Colonic mucosa (tissue), 4 donors: ENCODE results near the gene ZNF133. TPM values are rescaled to one million over a fixed set of nuclear protein-coding genes. Genes with fewer than 3 reads are reported as not detected.
"Not testable (repeated sequence)": the region's sequence is repeated elsewhere in the genome, so short reads cannot be mapped to it uniquely, and the experiment has no call there.

Experiments
- DNase-seq: peaks from one replicate; pipeline ENCODE4 v3.0.0-alpha.2; 2020
- H3K27ac ChIP-seq: fragments of 200-600 bp; one replicate; pipeline ENCODE4 v1.8.0; 2021
- H3K27me3 ChIP-seq: fragments of 200-600 bp; one replicate; pipeline ENCODE4 v1.8.0; 2021
- H3K36me3 ChIP-seq: fragments of 200-600 bp; one replicate; pipeline ENCODE4 v1.8.0; 2021
- H3K4me1 ChIP-seq: fragments of 200-600 bp; one replicate; pipeline ENCODE4 v1.8.0; 2021; ENCODE audit warnings: mild to moderate bottlenecking
- H3K4me3 ChIP-seq: fragments of 200-600 bp; one replicate; pipeline ENCODE4 v1.8.0; 2021
- H3K9ac ChIP-seq, 2 donors: one replicate each; pipeline ENCODE4 v1.7.0; 2013; ENCODE audit warnings: control low read depth in 2 of 2, low read depth in 2 of 2, low read length in 2 of 2
- H3K9me3 ChIP-seq: fragments of 200-600 bp; one replicate; pipeline ENCODE4 v1.8.0; 2021
- CTCF ChIP-seq: fragments of 200-600 bp; IDR thresholded peaks from one replicate; pipeline ENCODE4 v1.8.0; 2022; ENCODE audit warnings: antibody characterized with exemption, mild to moderate bottlenecking
- intact Hi-C: fragments of 100-400 bp; cut with DNase I; formaldehyde crosslinking; loops from one replicate; pipeline ENCODE4 v1.14.1; 2022
- total RNA-seq, 2 donors: library from RNA; stranded (reverse); fragmentation: NEBNext Ultra II Directional in 1 of 2; extraction: Animal tissue kit (Norgen Biotek cat#: 25700) in 1 of 2; gene quantifications; one replicate each; pipeline ENCODE4 v1.2.1, GENCODE V29; 2021
- donor health status: healthy.
- donor health status: DM: no; HTN: no; CAD: no.
- donor health status: DM: no; HTN: no; CAD: no.

ZNF133 gene
- total RNA-seq, 2 donors from 2014 or later, result 7.4 to 10.9 TPM

- Histone ChIP-seq H3K4me3 (no peak overlapping the region), H3K9me3 (no peaks in the 10 kb centered on the region), H3K27me3 (no peaks in the 10 kb centered on the region), H3K9ac (no peak overlapping the region), H3K27ac (no peak overlapping the region), H3K4me1 (no peaks in the 10 kb centered on the region), H3K36me3 (no peaks in the 10 kb centered on the region)
- no peak for DNase-seq
- TF ChIP-seq CTCF, result no peak
- intact Hi-C loops, result no loop called here
Observed at GRCh38 chr20:18324596-18325089, 36.3 kb downstream of the ZNF133 start.

DNA sequence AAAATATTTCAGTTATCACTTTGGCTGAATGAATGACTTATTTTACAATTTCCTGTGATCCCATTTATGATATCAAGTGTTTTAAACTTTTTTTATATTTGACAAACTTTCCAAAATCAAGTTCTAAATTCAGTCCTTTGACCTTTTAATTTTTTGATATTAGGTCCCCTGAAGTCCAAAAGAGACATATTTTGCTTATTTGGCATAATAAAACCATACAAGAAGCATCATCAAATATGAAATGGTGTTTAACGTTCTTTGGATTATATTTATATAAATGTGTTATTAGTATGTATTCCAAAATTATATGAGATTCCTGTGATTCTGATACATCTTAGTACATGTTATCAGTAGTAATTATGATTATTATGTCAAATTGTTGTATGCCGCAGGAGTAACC lies 38.7 kb downstream of the ZNF133 start:
- DNase-seq, result no peak
- H3K27me3 ChIP-seq, result no peaks in the 10 kb centered on the region
- TF ChIP-seq CTCF, result no peak
- no peaks in the 10 kb centered on the region for H3K36me3 ChIP-seq
- no peak overlapping the region for H3K4me3 ChIP-seq
- intact Hi-C loops, result no loop called here
- H3K9me3 ChIP-seq, result no peaks in the 10 kb centered on the region
- no peaks in the 10 kb centered on the region for H3K4me1 ChIP-seq
- no peak overlapping the region for H3K9ac ChIP-seq
- no peak overlapping the region for H3K27ac ChIP-seq

DNA sequence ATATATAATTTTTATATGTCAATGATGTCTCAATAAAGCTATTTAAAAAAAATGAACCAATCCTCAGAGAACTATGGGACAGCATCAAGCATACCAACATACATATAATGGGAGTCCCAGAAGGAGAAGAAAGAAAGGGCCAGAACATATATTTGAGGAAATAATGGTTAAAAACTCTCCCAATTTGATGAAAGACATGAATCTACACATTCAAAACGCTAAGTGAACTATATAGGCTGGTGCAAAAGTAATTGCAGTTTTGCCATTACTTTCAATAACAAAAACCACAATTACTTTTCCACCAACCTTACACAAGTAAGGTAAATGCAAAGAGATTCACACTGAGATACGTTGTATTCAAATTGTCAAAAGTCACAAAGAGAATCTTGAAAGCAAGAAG lies 43.4 kb downstream of the ZNF133 start:
- no peaks in the 10 kb centered on the region for H3K4me1 ChIP-seq
- no peaks in the 10 kb centered on the region for H3K27me3 ChIP-seq
- H3K36me3 ChIP-seq, result no peaks in the 10 kb centered on the region
- H3K4me3 ChIP-seq, result no peak overlapping the region
- no peak overlapping the region for H3K27ac ChIP-seq
- no peaks in the 10 kb centered on the region for H3K9me3 ChIP-seq
- DNase-seq, result no peak
- intact Hi-C loops, result no loop called here
- TF ChIP-seq CTCF, result no peak
- no peak overlapping the region for H3K9ac ChIP-seq

DNA sequence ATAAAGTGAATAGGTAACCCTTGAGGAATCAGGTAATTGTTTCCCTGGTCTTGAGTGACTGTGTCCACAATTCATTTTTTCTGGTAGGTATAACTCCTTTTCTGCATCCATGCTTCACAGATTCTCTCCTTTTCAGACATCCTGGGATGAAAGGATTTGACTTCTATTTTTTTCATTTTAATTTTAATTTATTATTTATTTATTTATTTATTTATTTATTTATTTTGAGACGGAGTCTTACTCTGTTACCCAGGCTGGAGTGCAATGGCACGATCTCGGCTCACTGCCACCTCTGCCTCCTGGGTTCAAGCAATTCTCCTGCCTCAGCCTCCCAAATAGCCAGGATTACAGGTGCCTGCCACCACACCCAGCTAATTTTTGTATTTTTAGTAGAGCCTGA lies 61.4 kb downstream of the ZNF133 start:
- H3K27ac ChIP-seq, DNase-seq, H3K9ac ChIP-seq, H3K4me3 ChIP-seq, H3K27me3 ChIP-seq, H3K4me1 ChIP-seq, H3K9me3 ChIP-seq, intact Hi-C loops, H3K36me3 ChIP-seq: not testable (repeated sequence)

- TF ChIP-seq CTCF, result no peak
- no peaks in the 10 kb centered on the region for H3K36me3 ChIP-seq
- H3K9me3 ChIP-seq, result no peaks in the 10 kb centered on the region
- H3K4me3 ChIP-seq, result no peak overlapping the region
- no peak overlapping the region for H3K27ac ChIP-seq
- intact Hi-C loops, result no loop called here
- H3K27me3 ChIP-seq, result no peaks in the 10 kb centered on the region
- H3K4me1 ChIP-seq, result no peaks in the 10 kb centered on the region
- no peak for DNase-seq
- no peak overlapping the region for H3K9ac ChIP-seq
Observed at GRCh38 chr20:18359854-18360253, 71.5 kb downstream of the ZNF133 start.

DNA sequence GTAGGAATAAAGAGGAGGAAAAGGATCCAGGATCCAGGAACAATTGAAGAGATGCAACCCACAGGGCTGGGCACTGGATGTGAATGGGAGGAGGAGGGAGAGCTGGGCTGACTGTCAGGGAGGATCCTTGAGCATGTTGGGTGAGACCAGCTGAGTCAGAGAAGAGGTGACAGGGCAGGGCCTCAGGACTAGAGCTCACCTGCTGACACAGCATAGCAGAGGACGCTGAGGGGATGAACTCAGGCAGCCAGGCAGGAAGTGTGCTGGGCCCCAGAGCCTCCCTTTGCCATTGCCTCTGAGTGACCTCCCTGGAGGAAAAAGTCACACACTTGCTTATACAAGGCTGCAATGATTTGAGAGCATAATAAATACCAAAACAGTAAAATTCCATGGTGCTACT lies 72.3 kb downstream of the ZNF133 start:
- Histone ChIP-seq H3K27ac (no peak overlapping the region), H3K27me3 (no peaks in the 10 kb centered on the region)
- intact Hi-C loops, result no loop called here

More for the DNA sequence above, 72.3 kb downstream of the ZNF133 start:
- no peak for DNase-seq
- Histone ChIP-seq H3K36me3 (no peaks in the 10 kb centered on the region), H3K4me1 (no peaks in the 10 kb centered on the region), H3K9me3 (no peaks in the 10 kb centered on the region), H3K9ac (no peak overlapping the region), H3K4me3 (no peak overlapping the region)
- no peak for TF ChIP-seq CTCF
